Measurements from ENCODE around the gene SIK3. TPM values are rescaled to one million over a fixed set of nuclear protein-coding genes. Genes with fewer than 3 reads are reported as not detected.

SIK3 gene
- total RNA-seq, 2 experiments from 2014 or later = 81.4 to 86.1 TPM

GRCh38 chr11:116881143-116881542 lies 217.1 kb downstream of the SIK3 start:
- H3K4me1 Mint-ChIP-seq (ENCODE audit: low read depth) = peaks cover 15% of the 10 kb centered on the region
- no peak overlapping the region for H3K4me3 Mint-ChIP-seq
- H3K36me3 Mint-ChIP-seq (ENCODE audit: low read depth) = peaks cover 19% of the 10 kb centered on the region
- H3K27me3 Mint-ChIP-seq = no peaks in the 10 kb centered on the region
- H3K36me3 ChIP-seq (ENCODE audit: insufficient read depth, low read length) = peaks cover 6% of the 10 kb centered on the region
- H3K27ac ChIP-seq (ENCODE audit: low read depth in 1 of 2, low read length in 2 of 2) = no peak overlapping the region
- ATAC-seq (ENCODE audit: poor library complexity) (no peak), DNase-seq (no peak)
- ChIA-PET POLR2A (interaction anchor here (2.1 kb wide), 1 partner anchor 218 kb away, joined by 8 read pairs; no protein-coding TSS in a partner anchor), CTCF (interaction anchor here (3.5 kb wide), 1 partner anchor 225 kb away, joined by 23 read pairs; no protein-coding TSS in a partner anchor)
- H3K4me3 ChIP-seq (ENCODE audit: low read length) = no peak overlapping the region
- intact Hi-C loops (cut with DNase I, micrococcal nuclease) = loop anchor here in 1 of 2 experiments (5.0 kb wide), 1 partner anchor 346 kb away; no protein-coding TSS in a partner anchor
- H3K4me1 ChIP-seq (ENCODE audit: insufficient read depth, low read length) = no peaks in the 10 kb centered on the region
- H3K27me3 ChIP-seq (ENCODE audit: control insufficient read depth in 1 of 2, insufficient read depth in 2 of 2, low read length in 2 of 2) = no peaks in the 10 kb centered on the region
- no peaks in the 10 kb centered on the region for H3K9me3 Mint-ChIP-seq
- H3K9me3 ChIP-seq (ENCODE audit: control insufficient read depth in 1 of 2, insufficient read depth in 1 of 2, low read length in 2 of 2) = no peaks in the 10 kb centered on the region
- H3K27ac Mint-ChIP-seq = no peak overlapping the region
- no peak for TF ChIP-seq CTCF (IDR thresholded peaks at IDR 0.05)

- Mint-ChIP-seq H3K4me3 (no peak overlapping the region), H3K4me1 (ENCODE audit: low read depth) (peaks cover 15% of the 10 kb centered on the region), H3K27ac (no peak overlapping the region), H3K36me3 (ENCODE audit: low read depth) (peaks cover 29% of the 10 kb centered on the region), H3K9me3 (no peaks in the 10 kb centered on the region), H3K27me3 (no peaks in the 10 kb centered on the region)
- Histone ChIP-seq H3K27ac (ENCODE audit: low read depth in 1 of 2, low read length in 2 of 2) (no peak overlapping the region), H3K27me3 (ENCODE audit: control insufficient read depth in 1 of 2, insufficient read depth in 2 of 2, low read length in 2 of 2) (no peaks in the 10 kb centered on the region), H3K36me3 (ENCODE audit: insufficient read depth, low read length) (peaks cover 17% of the 10 kb centered on the region), H3K9me3 (ENCODE audit: control insufficient read depth in 1 of 2, insufficient read depth in 1 of 2, low read length in 2 of 2) (no peaks in the 10 kb centered on the region), H3K4me3 (ENCODE audit: low read length) (no peak overlapping the region), H3K4me1 (ENCODE audit: insufficient read depth, low read length) (no peaks in the 10 kb centered on the region)
- ChIA-PET POLR2A (interaction anchor here (1.9 kb wide), 1 partner anchor 44 kb away, joined by 5 read pairs; no protein-coding TSS in a partner anchor), CTCF (interaction anchor here (0.6 to 3.5 kb wide), 14 partner anchors 10 to 346 kb away, joined by 3 to 23 read pairs (median 3); partner anchors contain the start of gene APOA5)
- intact Hi-C loops (cut with DNase I, micrococcal nuclease) = loop anchor here (1.0 to 5.0 kb wide), 3 partner anchors 226 to 347 kb away; no protein-coding TSS in a partner anchor
- peak; percentile 80 for TF ChIP-seq CTCF (IDR thresholded peaks at IDR 0.05)
- DNase-seq (peak in 4 of 14 experiments; percentile 20 to 78 (median 71)), ATAC-seq (ENCODE audit: poor library complexity) (peak; percentile 83)
These were observed 218.2 kb downstream of the SIK3 start for GRCh38 chr11:116879800-116880625.

DNA sequence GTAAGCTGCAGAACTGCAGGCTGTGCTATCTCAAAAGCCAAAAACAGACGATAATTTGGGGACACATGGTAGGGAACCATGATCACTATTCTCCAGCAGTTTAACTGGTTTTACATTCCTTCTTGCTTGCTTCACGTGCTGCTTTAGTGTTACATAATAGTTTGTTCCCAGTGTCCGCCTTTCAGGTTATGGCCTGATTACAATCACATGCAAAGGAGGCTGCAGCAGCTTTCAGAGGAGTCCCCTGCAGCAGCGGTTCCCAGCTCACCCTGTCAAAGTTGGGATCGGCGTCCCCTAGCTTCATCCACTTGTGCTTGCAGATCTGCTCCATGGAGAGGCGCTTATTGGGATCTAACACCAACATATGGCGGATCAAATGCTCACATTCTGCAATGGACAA lies 221.6 kb downstream of the SIK3 start:
- Histone ChIP-seq H3K9me3 (ENCODE audit: control insufficient read depth in 1 of 2, insufficient read depth in 1 of 2, low read length in 2 of 2) (no peaks in the 10 kb centered on the region), H3K4me1 (ENCODE audit: insufficient read depth, low read length) (no peaks in the 10 kb centered on the region), H3K27me3 (ENCODE audit: control insufficient read depth in 1 of 2, insufficient read depth in 2 of 2, low read length in 2 of 2) (no peaks in the 10 kb centered on the region), H3K4me3 (ENCODE audit: low read length) (no peak overlapping the region), H3K36me3 (ENCODE audit: insufficient read depth, low read length) (peaks cover 51% of the 10 kb centered on the region), H3K27ac (ENCODE audit: low read depth in 1 of 2, low read length in 2 of 2) (no peak overlapping the region)
- Mint-ChIP-seq H3K4me1 (ENCODE audit: low read depth) (peaks cover 10% of the 10 kb centered on the region), H3K4me3 (no peak overlapping the region), H3K9me3 (no peaks in the 10 kb centered on the region), H3K27ac (no peak overlapping the region), H3K27me3 (no peaks in the 10 kb centered on the region), H3K36me3 (ENCODE audit: low read depth) (peaks cover 57% of the 10 kb centered on the region)
- ChIA-PET POLR2A (no interaction called here), CTCF (interaction anchor here (0.9 kb wide), 1 partner anchor 48 kb away, joined by 3 read pairs; no protein-coding TSS in a partner anchor)
- ATAC-seq (ENCODE audit: poor library complexity) (no peak), DNase-seq (no peak)
- TF ChIP-seq CTCF (IDR thresholded peaks at IDR 0.05) = no peak
- intact Hi-C loops (cut with DNase I, micrococcal nuclease) = no loop called here

Data from CD4-positive, alpha-beta T cell (primary cell).